ENCODE data around the gene NBEA. TPM values are rescaled to one million over a fixed set of nuclear protein-coding genes. Genes with fewer than 3 reads are reported as not detected.

NBEA gene
- total RNA-seq, 5 donors from 2014 or later (not counting 1 experiment from before 2014, with no cell fraction given), result 1.3 to 8.7 (median 3.7) TPM

GRCh38 chr13:35600137-35600536 lies 658.1 kb downstream of the NBEA start:
- Histone ChIP-seq H3K4me3 (ENCODE audit: control insufficient read depth in 1 of 2, extremely low read depth in 1 of 2, low read length in 1 of 2) (no peak overlapping the region), H3K9me3 (no peaks in the 10 kb centered on the region), H3K36me3 (ENCODE audit: control insufficient read depth in 2 of 2, extremely low read depth in 1 of 2, insufficient read depth in 1 of 2, low read length in 1 of 2) (no peaks in the 10 kb centered on the region), H3K4me1 (ENCODE audit: control insufficient read depth in 1 of 2, extremely low read depth in 1 of 2, insufficient read depth in 2 of 2, low read length in 2 of 2) (no peaks in the 10 kb centered on the region), H3K27ac (ENCODE audit: low read length) (no peak overlapping the region), H3K27me3 (replicated peaks in 1 of 2; ENCODE audit: control insufficient read depth in 2 of 2, extremely low read depth in 1 of 2, insufficient read depth in 2 of 2, low read length in 1 of 2) (no peaks in the 10 kb centered on the region)
- CTCF ChIA-PET, result no interaction called here
- Mint-ChIP-seq H3K27ac (no peak overlapping the region), H3K27me3 (no peaks in the 10 kb centered on the region), H3K36me3 (no peaks in the 10 kb centered on the region), H3K4me3 (no peak overlapping the region), H3K9me3 (peaks cover 0 to 3% (median 0%) of the 10 kb centered on the region in 3 donors), H3K4me1 (no peaks in the 10 kb centered on the region)
- ATAC-seq (replicated peaks in 1 of 4), result no peak
- no peak for DNase-seq
- WGBS (ENCODE audit: insufficient coverage), result 83% methylated on average over 2 of the region's 3 CpGs
- POLR2A ChIA-PET, result no interaction called here

GRCh38 chr13:35603593-35604285 lies 661.7 kb downstream of the NBEA start:
- CTCF ChIA-PET, result no interaction called here

DNA sequence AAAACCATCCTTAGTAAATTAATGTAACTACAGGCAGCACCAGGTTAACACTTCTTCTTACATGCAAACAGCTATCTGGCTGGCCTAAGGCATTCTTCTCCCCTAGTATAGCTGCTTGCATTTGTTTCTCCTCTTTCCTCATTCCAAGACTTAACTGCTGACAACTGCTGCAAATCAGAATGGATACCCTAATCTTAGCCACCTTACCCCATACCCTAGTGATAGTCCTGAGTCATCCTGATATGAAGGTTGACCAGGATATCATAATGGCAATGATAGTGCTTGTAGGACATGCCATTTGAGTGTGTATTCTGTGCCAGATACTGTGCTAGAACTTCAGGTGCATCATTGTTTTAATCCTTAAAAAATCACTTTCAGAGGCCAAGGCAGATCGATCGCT lies 672.6 kb downstream of the NBEA start:
- H3K27ac Mint-ChIP-seq, result no peak overlapping the region
- H3K27ac ChIP-seq (ENCODE audit: low read length), result no peak overlapping the region
- H3K27me3 Mint-ChIP-seq, result no peaks in the 10 kb centered on the region
- H3K9me3 ChIP-seq, result no peaks in the 10 kb centered on the region
- no peaks in the 10 kb centered on the region for H3K9me3 Mint-ChIP-seq
- POLR2A ChIA-PET, result no interaction called here
- no peaks in the 10 kb centered on the region for H3K4me1 ChIP-seq (ENCODE audit: control insufficient read depth in 1 of 2, extremely low read depth in 1 of 2, insufficient read depth in 2 of 2, low read length in 2 of 2)
- DNase-seq (no peak), ATAC-seq (replicated peaks in 1 of 4) (no peak)
- H3K4me1 Mint-ChIP-seq, result no peaks in the 10 kb centered on the region
- CTCF ChIA-PET, result no interaction called here
- no peaks in the 10 kb centered on the region for H3K36me3 ChIP-seq (ENCODE audit: control insufficient read depth in 2 of 2, extremely low read depth in 1 of 2, insufficient read depth in 1 of 2, low read length in 1 of 2)
- H3K4me3 ChIP-seq (ENCODE audit: control insufficient read depth in 1 of 2, extremely low read depth in 1 of 2, low read length in 1 of 2), result no peak overlapping the region
- no peak overlapping the region for H3K4me3 Mint-ChIP-seq
- H3K36me3 Mint-ChIP-seq, result no peaks in the 10 kb centered on the region
- H3K27me3 ChIP-seq (replicated peaks in 1 of 2; ENCODE audit: control insufficient read depth in 2 of 2, extremely low read depth in 1 of 2, insufficient read depth in 2 of 2, low read length in 1 of 2), result no peaks in the 10 kb centered on the region
- no CpG with 5 or more reads among the region's 2 CpGs for WGBS (ENCODE audit: insufficient coverage)

More at GRCh38 chr13:35603593-35604285, 661.7 kb downstream of the NBEA start:
- Histone ChIP-seq H3K27ac (ENCODE audit: low read length) (no peak overlapping the region), H3K9me3 (no peaks in the 10 kb centered on the region), H3K27me3 (replicated peaks in 1 of 2; ENCODE audit: control insufficient read depth in 2 of 2, extremely low read depth in 1 of 2, insufficient read depth in 2 of 2, low read length in 1 of 2) (no peaks in the 10 kb centered on the region), H3K4me3 (ENCODE audit: control insufficient read depth in 1 of 2, extremely low read depth in 1 of 2, low read length in 1 of 2) (no peak overlapping the region), H3K36me3 (ENCODE audit: control insufficient read depth in 2 of 2, extremely low read depth in 1 of 2, insufficient read depth in 1 of 2, low read length in 1 of 2) (no peaks in the 10 kb centered on the region), H3K4me1 (ENCODE audit: control insufficient read depth in 1 of 2, extremely low read depth in 1 of 2, insufficient read depth in 2 of 2, low read length in 2 of 2) (no peaks in the 10 kb centered on the region)
- WGBS (ENCODE audit: insufficient coverage), result 100% methylated on average over 1 of the region's 9 CpGs
- ATAC-seq (replicated peaks in 1 of 4) (no peak), DNase-seq (no peak)
- Mint-ChIP-seq H3K36me3 (no peaks in the 10 kb centered on the region), H3K9me3 (peaks cover 0 to 1% (median 0%) of the 10 kb centered on the region in 3 donors), H3K4me3 (no peak overlapping the region), H3K27ac (no peak overlapping the region), H3K27me3 (no peaks in the 10 kb centered on the region), H3K4me1 (no peaks in the 10 kb centered on the region)
- POLR2A ChIA-PET, result no interaction called here

DNA sequence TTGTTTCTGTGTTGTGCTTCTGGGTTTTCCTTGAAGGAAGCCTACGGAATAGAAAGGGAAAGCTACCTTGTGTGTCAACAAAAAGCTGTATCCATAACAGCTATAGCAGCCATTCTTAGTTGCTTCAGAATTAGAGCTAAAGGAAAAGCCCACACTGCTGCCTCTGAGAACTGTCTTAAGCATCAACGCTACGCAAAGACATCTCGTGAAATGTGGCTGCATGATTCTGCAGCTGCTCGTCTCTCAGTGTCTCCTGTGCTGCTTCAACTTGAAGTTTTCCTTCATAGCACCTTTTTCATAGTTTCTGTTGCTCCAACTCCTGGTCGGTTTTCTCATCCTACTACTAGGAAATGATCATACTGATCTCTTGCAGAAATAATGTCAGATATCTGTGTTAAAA lies 675.4 kb downstream of the NBEA start:
- no peak overlapping the region for H3K4me3 ChIP-seq (ENCODE audit: control insufficient read depth in 1 of 2, extremely low read depth in 1 of 2, low read length in 1 of 2)
- no peaks in the 10 kb centered on the region for H3K4me1 ChIP-seq (ENCODE audit: control insufficient read depth in 1 of 2, extremely low read depth in 1 of 2, insufficient read depth in 2 of 2, low read length in 2 of 2)
- ATAC-seq (replicated peaks in 1 of 4) (no peak), DNase-seq (no peak)
- 96% methylated on average over 4 of the region's 6 CpGs for WGBS (ENCODE audit: insufficient coverage)
- H3K9me3 ChIP-seq, result no peaks in the 10 kb centered on the region
- H3K27me3 Mint-ChIP-seq, result no peaks in the 10 kb centered on the region
- ChIA-PET POLR2A (no interaction called here), CTCF (no interaction called here)
- no peak overlapping the region for H3K27ac ChIP-seq (ENCODE audit: low read length)
- H3K27ac Mint-ChIP-seq, result no peak overlapping the region
- no peaks in the 10 kb centered on the region for H3K27me3 ChIP-seq (replicated peaks in 1 of 2; ENCODE audit: control insufficient read depth in 2 of 2, extremely low read depth in 1 of 2, insufficient read depth in 2 of 2, low read length in 1 of 2)
- H3K36me3 Mint-ChIP-seq, result no peaks in the 10 kb centered on the region
- H3K4me3 Mint-ChIP-seq, result no peak overlapping the region
- peaks cover 7 to 12% (median 9%) of the 10 kb centered on the region in 3 donors for H3K4me1 Mint-ChIP-seq
- no peaks in the 10 kb centered on the region for H3K36me3 ChIP-seq (ENCODE audit: control insufficient read depth in 2 of 2, extremely low read depth in 1 of 2, insufficient read depth in 1 of 2, low read length in 1 of 2)
- H3K9me3 Mint-ChIP-seq, result no peaks in the 10 kb centered on the region

GRCh38 chr13:35618565-35619083 lies 676.6 kb downstream of the NBEA start:
- ATAC-seq (replicated peaks in 1 of 4), result no peak
- Histone ChIP-seq H3K36me3 (ENCODE audit: control insufficient read depth in 2 of 2, extremely low read depth in 1 of 2, insufficient read depth in 1 of 2, low read length in 1 of 2) (no peaks in the 10 kb centered on the region), H3K27ac (ENCODE audit: low read length) (no peak overlapping the region), H3K9me3 (no peaks in the 10 kb centered on the region), H3K27me3 (replicated peaks in 1 of 2; ENCODE audit: control insufficient read depth in 2 of 2, extremely low read depth in 1 of 2, insufficient read depth in 2 of 2, low read length in 1 of 2) (no peaks in the 10 kb centered on the region), H3K4me1 (ENCODE audit: control insufficient read depth in 1 of 2, extremely low read depth in 1 of 2, insufficient read depth in 2 of 2, low read length in 2 of 2) (no peaks in the 10 kb centered on the region), H3K4me3 (ENCODE audit: control insufficient read depth in 1 of 2, extremely low read depth in 1 of 2, low read length in 1 of 2) (no peak overlapping the region)
- Mint-ChIP-seq H3K27me3 (no peaks in the 10 kb centered on the region), H3K4me3 (no peak overlapping the region), H3K27ac (no peak overlapping the region), H3K36me3 (no peaks in the 10 kb centered on the region), H3K4me1 (peaks cover 7 to 12% (median 9%) of the 10 kb centered on the region in 3 donors), H3K9me3 (no peaks in the 10 kb centered on the region)
- no peak for DNase-seq
- ChIA-PET POLR2A (no interaction called here), CTCF (interaction anchor here in 1 of 2 donors (0.6 kb wide), 1 partner anchor 23 kb away, joined by 3 read pairs; no protein-coding TSS in a partner anchor)
- WGBS (ENCODE audit: insufficient coverage), result 60% methylated on average over 3 of the region's 5 CpGs

GRCh38 chr13:35621989-35622388 lies 679.9 kb downstream of the NBEA start:
- no peaks in the 10 kb centered on the region for H3K36me3 ChIP-seq (ENCODE audit: control insufficient read depth in 2 of 2, extremely low read depth in 1 of 2, insufficient read depth in 1 of 2, low read length in 1 of 2)
- no peaks in the 10 kb centered on the region for H3K9me3 ChIP-seq
- H3K36me3 Mint-ChIP-seq, result no peaks in the 10 kb centered on the region
- no peak overlapping the region for H3K27ac ChIP-seq (ENCODE audit: low read length)
- no peak overlapping the region for H3K27ac Mint-ChIP-seq
- no peak overlapping the region for H3K4me3 ChIP-seq (ENCODE audit: control insufficient read depth in 1 of 2, extremely low read depth in 1 of 2, low read length in 1 of 2)
- H3K4me3 Mint-ChIP-seq, result no peak overlapping the region
- no peaks in the 10 kb centered on the region for H3K9me3 Mint-ChIP-seq
- H3K27me3 Mint-ChIP-seq, result no peaks in the 10 kb centered on the region
- no peak for ATAC-seq (replicated peaks in 1 of 4)
- POLR2A ChIA-PET, result no interaction called here
- peaks cover 7 to 12% (median 9%) of the 10 kb centered on the region in 3 donors for H3K4me1 Mint-ChIP-seq
- CTCF ChIA-PET, result no interaction called here
- DNase-seq, result no peak
- H3K27me3 ChIP-seq (replicated peaks in 1 of 2; ENCODE audit: control insufficient read depth in 2 of 2, extremely low read depth in 1 of 2, insufficient read depth in 2 of 2, low read length in 1 of 2), result no peaks in the 10 kb centered on the region
- no peaks in the 10 kb centered on the region for H3K4me1 ChIP-seq (ENCODE audit: control insufficient read depth in 1 of 2, extremely low read depth in 1 of 2, insufficient read depth in 2 of 2, low read length in 2 of 2)
